Superior temporal gyrus (tissue), 1 donor: Measurements from ENCODE around the gene TARBP2.

ENCODE experiments used
- DNase-seq: peaks from one replicate; pipeline ENCODE4 v3.0.0-alpha.2; 2016; ENCODE audit errors: extremely low spot score

Gene TARBP2

DNA sequence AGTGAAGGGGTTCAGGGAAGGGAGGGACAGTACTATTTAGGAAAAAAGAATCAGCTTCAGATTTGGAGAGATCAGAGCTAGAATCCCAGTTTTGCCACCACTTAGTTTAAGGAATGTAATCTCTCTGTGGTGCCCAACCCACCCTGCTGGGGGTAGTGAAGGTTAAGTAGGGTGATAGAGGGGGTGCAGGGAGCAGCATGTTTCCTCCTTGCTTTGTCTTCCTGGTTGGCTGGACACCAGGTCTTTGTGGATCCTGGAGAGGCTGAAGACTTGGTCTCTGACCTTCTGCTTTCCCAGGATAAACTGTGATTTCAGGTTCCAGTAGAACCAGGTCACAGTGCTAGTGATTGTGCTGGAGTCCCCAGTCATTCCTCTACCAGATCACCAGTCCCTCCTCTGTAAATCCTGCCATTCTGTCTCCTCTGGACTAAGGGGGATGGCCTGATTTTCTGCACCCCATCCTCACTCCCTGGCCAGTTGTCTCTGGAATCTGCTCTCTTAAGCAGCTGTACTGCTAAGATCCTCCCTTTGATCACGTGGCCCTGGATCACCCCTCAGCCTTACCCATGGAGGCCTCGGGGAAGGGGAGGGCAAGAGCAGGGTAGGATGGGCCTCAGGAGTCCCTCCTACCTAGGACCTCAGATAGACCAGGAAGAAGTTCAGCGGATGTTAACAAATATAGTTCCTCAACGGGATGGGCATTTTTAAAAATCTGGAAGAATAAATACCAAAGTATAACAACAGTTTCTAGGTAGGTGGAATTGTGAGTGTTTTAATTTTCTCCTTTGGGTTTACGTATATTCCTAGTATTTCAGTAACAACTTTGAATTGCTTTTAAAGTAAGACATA lies 5.0 kb upstream of the TARBP2 start:
- DNase-seq, result no peak

DNA sequence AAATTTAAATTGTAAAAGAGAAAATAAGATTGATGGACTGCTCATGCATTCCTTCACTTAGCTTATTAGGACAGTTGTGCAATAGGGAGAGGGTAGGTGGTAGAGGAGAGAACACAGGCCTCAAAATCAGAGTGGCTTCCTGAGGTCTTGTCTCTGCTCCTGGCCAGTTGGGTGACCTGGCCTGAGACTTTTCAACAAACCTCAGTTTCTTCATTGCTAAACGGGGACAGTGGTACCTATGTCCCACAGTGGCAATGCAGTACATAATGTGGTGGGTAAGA lies 4.4 kb upstream of the TARBP2 start:
- DNase-seq, result no peak

GRCh38 chr12:53497461-53497860 lies 3.6 kb upstream of the TARBP2 start:
- DNase-seq, result no peak

GRCh38 chr12:53498235-53498630 lies 2.9 kb upstream of the TARBP2 start:
- DNase-seq, result no peak

DNA sequence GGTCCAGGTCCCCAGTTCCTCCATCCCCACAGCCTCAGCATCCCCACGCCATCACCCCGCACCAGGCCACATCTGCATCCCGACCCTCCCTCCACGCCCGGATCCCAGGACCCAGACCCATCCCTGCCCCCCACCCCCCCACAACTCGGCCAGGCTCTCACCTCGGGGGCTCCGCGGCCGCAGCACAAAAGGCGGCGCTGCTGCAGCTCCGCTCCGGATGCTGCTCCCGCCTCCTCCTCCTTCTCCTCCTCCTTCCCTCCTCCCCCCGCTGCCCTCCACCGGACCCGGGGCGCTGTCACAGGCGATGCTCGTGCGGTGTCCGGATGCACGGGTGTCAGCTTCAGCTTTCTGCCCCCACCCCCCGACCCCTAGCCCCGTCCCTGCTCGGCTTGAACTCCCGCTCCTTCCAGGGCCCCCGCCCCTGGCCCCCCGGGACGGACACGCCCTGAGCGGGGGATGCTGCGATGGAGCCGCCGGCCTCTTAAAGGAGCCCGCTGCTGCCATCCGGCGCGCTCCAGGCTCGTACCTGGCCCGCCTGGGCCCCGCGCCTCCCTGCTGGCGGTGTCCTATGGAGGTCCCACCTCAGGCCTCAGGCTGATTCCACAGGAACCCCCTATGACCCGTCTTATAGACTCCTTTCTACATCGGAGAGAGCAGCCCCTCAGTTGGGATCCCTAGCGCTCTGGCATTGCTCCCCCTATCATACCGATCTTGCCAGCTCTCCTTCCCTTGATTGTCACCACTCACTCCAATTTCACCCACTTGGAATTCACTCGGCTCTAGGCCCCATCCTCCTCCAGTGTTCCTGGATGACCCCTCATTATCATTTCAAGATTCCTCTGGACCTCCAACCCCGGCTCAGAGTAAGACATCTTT lies 1.6 kb upstream of the TARBP2 start, which contains the start of gene MAP3K12:
Gene MAP3K12 (minus strand): TSS at position 193 of the 876 bp plus-strand sequence. CDS start 12,067 bp downstream, outside the sequence.
- DNase-seq, result peak; percentile 76

GRCh38 chr12:53500142-53500775 lies 824 bp upstream of the TARBP2 start:
- DNase-seq, result no peak

DNA sequence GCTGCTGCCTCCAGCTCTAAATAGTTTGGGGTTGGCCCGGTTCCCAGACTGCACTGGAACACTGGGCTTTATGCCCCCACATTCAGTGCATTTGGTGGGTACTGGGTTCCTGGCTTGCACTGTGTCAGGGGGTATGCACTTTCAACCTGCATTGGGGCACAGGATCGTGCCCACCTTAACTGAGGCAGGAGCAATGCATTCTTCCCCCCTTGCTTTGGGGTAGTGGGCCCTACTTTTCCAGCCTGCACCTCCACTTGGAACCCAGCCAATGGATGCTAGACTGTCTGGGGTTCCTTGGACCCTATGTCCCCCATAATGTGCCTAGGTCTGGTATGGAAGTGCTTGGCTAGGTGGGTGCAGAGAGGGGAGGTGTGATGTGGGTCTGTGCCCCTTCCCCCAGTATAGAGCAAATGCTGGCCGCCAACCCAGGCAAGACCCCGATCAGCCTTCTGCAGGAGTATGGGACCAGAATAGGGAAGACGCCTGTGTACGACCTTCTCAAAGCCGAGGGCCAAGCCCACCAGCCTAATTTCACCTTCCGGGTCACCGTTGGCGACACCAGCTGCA lies 615 bp downstream of the TARBP2 start:
- DNase-seq, result no peak

GRCh38 chr12:53502331-53502730 lies 1.2 kb downstream of the TARBP2 start:
- no peak for DNase-seq

DNA sequence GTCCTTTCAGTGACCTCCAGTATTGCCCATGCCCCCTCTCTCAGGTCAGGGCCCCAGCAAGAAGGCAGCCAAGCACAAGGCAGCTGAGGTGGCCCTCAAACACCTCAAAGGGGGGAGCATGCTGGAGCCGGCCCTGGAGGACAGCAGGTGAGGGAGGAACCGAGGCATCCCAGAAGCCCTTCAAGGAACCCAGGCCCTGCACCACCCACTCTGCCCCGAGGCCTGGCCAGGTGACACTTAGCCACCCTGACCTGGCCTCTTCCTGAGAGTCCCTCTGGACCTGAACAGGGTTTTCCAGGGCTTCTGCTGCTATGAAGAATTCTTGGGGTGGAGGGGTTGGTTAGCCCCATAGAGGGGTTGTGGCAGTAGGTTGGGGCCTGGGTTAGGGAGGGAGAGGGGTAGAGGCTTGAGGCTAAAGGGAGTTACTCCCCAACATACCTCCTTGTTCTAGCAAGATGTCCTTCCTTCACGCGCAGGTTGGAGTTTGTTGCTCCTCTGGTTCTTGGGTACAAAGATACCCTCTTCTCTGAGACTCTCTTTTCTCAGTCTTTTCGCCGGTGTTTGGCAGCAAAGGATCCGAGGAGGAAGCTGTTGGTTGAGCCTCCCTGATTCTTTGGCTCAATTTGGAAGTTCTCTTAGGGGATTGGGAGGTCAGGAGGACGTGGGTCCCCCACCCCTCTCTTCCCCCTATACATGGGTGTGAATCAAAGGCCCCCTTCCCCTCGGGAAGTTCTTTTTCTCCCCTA lies 2.1 kb downstream of the TARBP2 start:
- no peak for DNase-seq

GRCh38 chr12:53504004-53504920 lies 3.2 kb downstream of the TARBP2 start:
- DNase-seq, result no peak

DNA sequence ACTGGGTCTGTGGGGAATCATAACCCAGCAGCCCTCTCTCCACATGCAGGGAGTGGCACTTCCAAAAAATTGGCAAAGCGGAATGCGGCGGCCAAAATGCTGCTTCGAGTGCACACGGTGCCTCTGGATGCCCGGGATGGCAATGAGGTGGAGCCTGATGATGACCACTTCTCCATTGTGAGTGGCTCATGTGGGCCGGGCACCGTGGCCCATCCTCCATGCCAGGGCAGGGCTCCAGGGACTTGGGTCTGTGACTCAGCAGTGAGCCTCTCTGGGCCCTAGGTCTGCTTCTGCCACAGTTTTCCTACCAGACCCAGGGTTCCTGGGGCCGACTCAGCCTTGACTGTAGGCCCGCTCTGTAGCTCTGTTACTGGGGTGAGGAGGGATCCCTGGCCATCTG lies 4.0 kb downstream of the TARBP2 start:
- DNase-seq, result no peak

DNA sequence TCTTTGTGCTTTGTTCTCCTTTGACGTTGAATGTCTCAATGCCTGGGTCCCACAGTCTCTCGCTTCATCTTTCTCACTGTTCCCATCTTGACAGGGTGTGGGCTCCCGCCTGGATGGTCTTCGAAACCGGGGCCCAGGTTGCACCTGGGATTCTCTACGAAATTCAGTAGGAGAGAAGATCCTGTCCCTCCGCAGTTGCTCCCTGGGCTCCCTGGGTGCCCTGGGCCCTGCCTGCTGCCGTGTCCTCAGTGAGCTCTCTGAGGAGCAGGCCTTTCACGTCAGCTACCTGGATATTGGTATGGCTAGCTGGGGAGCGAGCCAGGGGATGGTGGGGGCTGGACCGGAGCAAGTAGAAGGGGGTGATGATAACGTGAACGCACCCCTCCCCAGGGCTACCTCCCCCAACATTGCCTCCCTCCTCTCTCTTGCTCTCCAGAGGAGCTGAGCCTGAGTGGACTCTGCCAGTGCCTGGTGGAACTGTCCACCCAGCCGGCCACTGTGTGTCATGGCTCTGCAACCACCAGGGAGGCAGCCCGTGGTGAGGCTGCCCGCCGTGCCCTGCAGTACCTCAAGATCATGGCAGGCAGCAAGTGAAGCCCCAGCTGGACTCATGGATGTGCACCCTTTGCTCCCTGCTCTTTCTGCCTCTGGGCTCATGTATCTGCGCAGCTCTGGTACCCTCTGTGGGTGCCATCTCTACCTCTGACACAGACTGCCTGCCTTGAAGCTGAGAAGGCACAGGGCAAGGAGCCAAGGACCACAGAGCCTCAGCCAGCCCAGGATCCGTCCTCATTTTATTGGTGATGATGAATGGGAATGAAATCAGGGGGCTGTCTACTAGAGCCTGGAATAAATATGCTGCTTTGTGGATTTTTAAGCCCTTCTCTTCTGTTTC lies 4.7 kb downstream of the TARBP2 start:
- DNase-seq, result no peak

DNA sequence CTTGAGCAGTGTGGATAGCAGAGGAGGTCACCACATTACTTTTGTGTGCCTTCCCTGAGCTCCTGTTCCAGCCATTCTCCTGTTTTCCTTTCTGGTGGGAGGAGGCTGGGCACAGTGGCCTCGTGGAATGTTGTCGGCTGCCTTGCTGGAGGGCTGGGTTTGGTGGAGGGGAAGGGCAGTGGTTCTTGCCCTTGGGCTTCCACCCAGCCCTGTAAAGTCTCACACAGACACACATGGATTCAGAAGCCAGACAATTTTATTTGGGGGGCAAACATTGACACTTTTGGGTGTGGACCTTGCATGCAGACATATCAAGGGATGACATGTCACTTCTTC lies 5.3 kb downstream of the TARBP2 start:
- no peak for DNase-seq

GRCh38 chr12:53506881-53507602 lies 6.0 kb downstream of the TARBP2 start, which contains the start of gene NPFF:
TSS of gene NPFF (minus strand) at chr12:53507484. CDS start at chr12:53507474, 10 bp downstream.
- DNase-seq, result no peak

GRCh38 chr12:53507603-53507885 lies 6.5 kb downstream of the TARBP2 start:
- DNase-seq, result no peak

DNA sequence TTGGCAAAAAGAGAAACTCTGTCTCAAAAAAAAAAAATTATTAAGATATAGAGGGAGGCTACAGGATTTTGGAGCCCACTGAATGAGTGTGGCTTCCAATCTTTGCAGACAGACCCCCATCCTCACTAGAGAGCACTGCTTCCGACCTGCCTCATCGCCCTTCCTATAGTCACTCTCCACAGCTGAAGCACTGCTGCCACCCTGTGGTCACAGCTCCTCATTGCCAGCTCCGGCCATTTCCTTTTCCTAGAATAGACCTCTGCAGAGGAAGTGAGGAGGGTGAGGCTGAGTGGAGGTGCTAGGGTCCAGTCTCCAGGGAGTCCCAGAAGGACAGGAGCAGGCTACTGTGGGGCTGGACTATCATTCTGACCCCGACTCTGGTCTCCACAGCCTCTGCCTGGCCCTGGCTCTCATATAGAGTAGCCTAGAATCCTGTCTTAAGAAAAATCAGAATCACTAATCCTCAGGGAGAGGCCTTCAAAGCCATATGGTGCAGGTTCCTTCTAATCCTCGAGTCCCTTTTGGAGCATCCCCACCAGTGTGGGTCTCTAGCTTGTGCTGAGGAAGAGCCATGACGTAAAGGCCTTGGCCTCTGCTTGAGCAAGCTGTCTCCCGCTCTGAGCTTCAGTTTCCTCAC lies 7.6 kb downstream of the TARBP2 start:
- peak; percentile 96 for DNase-seq

- no peak for DNase-seq
Measured at GRCh38 chr12:53510181-53510812, 9.2 kb downstream of the TARBP2 start.
